Suprapubic skin (tissue), 4 donors: ENCODE data around the gene FFAR4. TPM values are rescaled to one million over a fixed set of nuclear protein-coding genes. Genes with fewer than 3 reads are reported as not detected.
"Not testable (repeated sequence)": the region's sequence is repeated elsewhere in the genome, so short reads cannot be mapped to it uniquely, and the experiment has no call there.

ENCODE experiments used
- DNase-seq, 2 donors: peaks; one replicate each; pipeline ENCODE4 v3.0.0-alpha.2; 2019; ENCODE audit warnings: low spot score in 2 of 2
- H3K27ac ChIP-seq: fragments of 200-600 bp; sonication (generic); one replicate; pipeline ENCODE4 v1.5.1; 2019
- H3K27me3 ChIP-seq: fragments of 200-600 bp; sonication (generic); one replicate; pipeline ENCODE4 v1.5.1; 2019
- H3K36me3 ChIP-seq: fragments of 200-600 bp; sonication (generic); one replicate; pipeline ENCODE4 v1.5.1; 2019
- H3K4me1 ChIP-seq: fragments of 200-600 bp; sonication (generic); one replicate; pipeline ENCODE4 v1.5.1; 2019
- H3K4me3 ChIP-seq: fragments of 200-600 bp; sonication (generic); one replicate; pipeline ENCODE4 v1.5.1; 2019; ENCODE audit warnings: mild to moderate bottlenecking
- H3K9me3 ChIP-seq: fragments of 200-600 bp; sonication (generic); one replicate; pipeline ENCODE4 v1.5.1; 2019
- CTCF ChIP-seq, 2 donors: fragments of 200-600 bp in 1 of 2; fragments of 450-650 bp in 1 of 2; sonication (generic) in 1 of 2; IDR thresholded peaks; one replicate each; pipeline ENCODE4 v1.5.1; 2016 to 2019; ENCODE audit warnings: antibody characterized with exemption in 2 of 2, mild to moderate bottlenecking in 1 of 2, moderate library complexity in 1 of 2
- EP300 ChIP-seq: sonication (generic); formaldehyde crosslinking; IDR thresholded peaks from one replicate; pipeline ENCODE4 v1.6.1; 2017; ENCODE audit warnings: antibody characterized with exemption
- POLR2A ChIP-seq, 2 donors: fragments of 450-650 bp; IDR thresholded peaks; one replicate each; pipeline ENCODE4 v1.6.1; 2017; ENCODE audit warnings: antibody characterized with exemption in 2 of 2, mild to moderate bottlenecking in 2 of 2, moderate library complexity in 2 of 2
- POLR2AphosphoS5 ChIP-seq, 3 donors: sonication (generic); formaldehyde crosslinking; IDR thresholded peaks; one replicate each; pipeline ENCODE4 v1.6.1; 2017; ENCODE audit warnings: antibody characterized with exemption in 3 of 3
- WGBS: methylation state at CpG from one replicate; pipeline ENCODE4 v1.1.5; 2018; 5-methylcytosine and 5-hydroxymethylcytosine counted together
- total RNA-seq, 4 donors: library from RNA; depleted of rRNA; stranded (reverse); fragments of >200 nt; gene quantifications; one replicate each; pipeline ENCODE4 v1.1.0, GENCODE V29; 2016

Gene FFAR4
- 1 to 10 TPM in 1 of 4 donors, under 1 TPM in 3; 0.36 to 1.3 (median 0.77) TPM for total RNA-seq

GRCh38 chr10:93566435-93567276, at the start of gene FFAR4:
Gene FFAR4, plus strand, starts transcription at chr10:93566665. Its CDS starts 56 bp downstream, at chr10:93566721.
- 0% methylated on average over 9 of the region's 85 CpGs for WGBS
- Histone ChIP-seq H3K36me3 (no peaks in the 10 kb centered on the region), H3K27me3 (peaks cover 54% of the 10 kb centered on the region), H3K4me1 (peaks cover 21% of the 10 kb centered on the region), H3K9me3 (no peaks in the 10 kb centered on the region), H3K27ac (no peak within 1 kb of the TSS), H3K4me3 (peak within 1 kb of the TSS; percentile 45)
- TF ChIP-seq POLR2AphosphoS5 (IDR thresholded peaks at IDR 0.05) (no peak), POLR2A (IDR thresholded peaks at IDR 0.05) (no peak), EP300 (no peak), CTCF (IDR thresholded peaks at IDR 0.05) (no peak)
- DNase-seq: no peak

- TF ChIP-seq EP300 (no peak), POLR2AphosphoS5 (IDR thresholded peaks at IDR 0.05) (no peak), CTCF (IDR thresholded peaks at IDR 0.05) (no peak), POLR2A (IDR thresholded peaks at IDR 0.05) (no peak)
- WGBS: 100% methylated on average over 2 of the region's 4 CpGs
- no peaks in the 10 kb centered on the region for H3K27me3 ChIP-seq
Measured at GRCh38 chr10:93518531-93518930, 47.9 kb upstream of the FFAR4 start.

GRCh38 chr10:93535293-93535692, 31.2 kb upstream of the FFAR4 start:
- 88% methylated on average over 2 of the region's 5 CpGs for WGBS
- no peak for TF ChIP-seq POLR2A (IDR thresholded peaks at IDR 0.05)
- no peak for TF ChIP-seq EP300
- TF ChIP-seq POLR2AphosphoS5 (IDR thresholded peaks at IDR 0.05): no peak
- no peak for TF ChIP-seq CTCF (IDR thresholded peaks at IDR 0.05)
- H3K36me3 ChIP-seq: no peaks in the 10 kb centered on the region
- H3K27me3 ChIP-seq: peaks cover 3% of the 10 kb centered on the region
- H3K4me3 ChIP-seq: no peak overlapping the region
- no peak for DNase-seq
- no peak overlapping the region for H3K27ac ChIP-seq
- no peaks in the 10 kb centered on the region for H3K4me1 ChIP-seq
- H3K9me3 ChIP-seq: no peaks in the 10 kb centered on the region

More at GRCh38 chr10:93518531-93518930, 47.9 kb upstream of the FFAR4 start:
- Histone ChIP-seq H3K4me3 (no peak overlapping the region), H3K4me1 (peaks cover 12% of the 10 kb centered on the region), H3K36me3 (no peaks in the 10 kb centered on the region), H3K27ac (no peak overlapping the region), H3K9me3 (no peaks in the 10 kb centered on the region)
- DNase-seq: no peak

- not testable (repeated sequence) for H3K9me3 ChIP-seq, H3K27me3 ChIP-seq, H3K27ac ChIP-seq, DNase-seq, H3K4me1 ChIP-seq, H3K36me3 ChIP-seq, H3K4me3 ChIP-seq
- WGBS: 90% methylated on average over 4 of the region's 4 CpGs
Measured at GRCh38 chr10:93540871-93541270, 25.6 kb upstream of the FFAR4 start.

- no peaks in the 10 kb centered on the region for H3K27me3 ChIP-seq
- WGBS: 54% methylated on average over 23 of the region's 23 CpGs
- peaks cover 3% of the 10 kb centered on the region for H3K4me1 ChIP-seq
- H3K9me3 ChIP-seq: no peaks in the 10 kb centered on the region
- no peaks in the 10 kb centered on the region for H3K36me3 ChIP-seq
- no peak for TF ChIP-seq POLR2AphosphoS5 (IDR thresholded peaks at IDR 0.05)
- peak; percentile 20 to 75 for TF ChIP-seq CTCF (IDR thresholded peaks at IDR 0.05)
- TF ChIP-seq POLR2A (IDR thresholded peaks at IDR 0.05): no peak
- TF ChIP-seq EP300: no peak
- no peak overlapping the region for H3K27ac ChIP-seq
- no peak for DNase-seq
- H3K4me3 ChIP-seq: peak overlapping the region; percentile 29
Measured at GRCh38 chr10:93541402-93542357, 24.8 kb upstream of the FFAR4 start.
